HEK293 (cell line): Measurements from ENCODE around the gene PGC.
A peak's percentile ranks its signal among the peaks of the same experiment; 100 is the strongest.

Experiments
- CTCF ChIA-PET: fragments of 350-600 bp; formaldehyde crosslinking; extraction: SDS; loops from one replicate; lab custom pipeline; 2021; ENCODE audit warnings: antibody characterized with exemption; lab: Yijun Ruan, JAX
- POLR2A ChIA-PET: fragments of 300-600 bp; formaldehyde crosslinking; extraction: SDS; loops from one replicate; lab custom pipeline; 2020; ENCODE audit warnings: antibody characterized with exemption, inconsistent platforms; lab: Yijun Ruan, JAX
- H3K27ac ChIP-seq: fragments of 200-500 bp; sonication (Bioruptor generic); 2 replicates; pipeline ENCODE4 v1.5.1; 2014; ENCODE audit warnings: low read depth, low read length, control low read depth, inconsistent platforms; ENCODE audit errors: extremely low read depth
- H3K36me3 ChIP-seq, 2 experiments: fragments of 200-500 bp in 1 of 2; sonication (Bioruptor generic) in 1 of 2; 1 replicate in 1 of 2; 2 replicates in 1 of 2; pipeline ENCODE4 v1.5.1; 2014 to 2017; ENCODE audit warnings: inconsistent platforms in 2 of 2, low read length in 2 of 2; ENCODE audit not compliant: control insufficient read depth in 2 of 2, insufficient read depth in 1 of 2
- H3K4me1 ChIP-seq: fragments of 200-500 bp; sonication (Bioruptor generic); 2 replicates; pipeline ENCODE4 v1.5.1; 2014; ENCODE audit warnings: mild to moderate bottlenecking, low read length, inconsistent platforms; ENCODE audit not compliant: control insufficient read depth, insufficient read depth
- H3K4me3 ChIP-seq: 2 replicates; pipeline ENCODE4 v1.5.1; 2011; ENCODE audit warnings: low read depth, mild to moderate bottlenecking, control low read depth, low read length, moderate library complexity
- H3K9me3 ChIP-seq: fragments of 200-500 bp; sonication (Bioruptor generic); 2 replicates; pipeline ENCODE4 v1.5.1; 2014; ENCODE audit warnings: low read depth, low read length, inconsistent platforms; ENCODE audit not compliant: control insufficient read depth, insufficient read depth
- GFI1B ChIP-seq: fragments of 450-650 bp; formaldehyde crosslinking; IDR thresholded peaks from 2 replicates; pipeline ENCODE4 v1.5.1; 2016; ENCODE audit warnings: missing biosample characterization, missing genetic modification characterization
- GLIS2 ChIP-seq: fragments of 450-650 bp; formaldehyde crosslinking; IDR thresholded peaks from 2 replicates; pipeline ENCODE4 v1.5.1; 2016; ENCODE audit warnings: missing biosample characterization, missing genetic modification characterization
- MYNN ChIP-seq: fragments of 450-650 bp; formaldehyde crosslinking; IDR thresholded peaks from 2 replicates; pipeline ENCODE4 v1.5.1; 2016; ENCODE audit warnings: missing biosample characterization, missing genetic modification characterization, borderline replicate concordance
- SCRT1 ChIP-seq: fragments of 450-650 bp; formaldehyde crosslinking; IDR thresholded peaks from 2 replicates; pipeline ENCODE4 v1.5.1; 2016; ENCODE audit warnings: missing biosample characterization, missing genetic modification characterization, borderline replicate concordance
- WT1 ChIP-seq: fragments of 450-650 bp; formaldehyde crosslinking; IDR thresholded peaks from 2 replicates; pipeline ENCODE4 v1.5.1; 2016; ENCODE audit warnings: missing biosample characterization, missing genetic modification characterization
- ZBTB44 ChIP-seq: fragments of 450-650 bp; IDR thresholded peaks from 2 replicates; pipeline ENCODE4 v1.5.1; 2018; ENCODE audit warnings: missing biosample characterization, mild to moderate bottlenecking, missing genetic modification characterization
- ZFHX2 ChIP-seq: fragments of 450-650 bp; formaldehyde crosslinking; conservative IDR thresholded peaks from 2 replicates; pipeline ENCODE4 v1.5.1; 2016; ENCODE audit warnings: missing biosample characterization, missing genetic modification characterization
- ZNF214 ChIP-seq: fragments of 450-650 bp; formaldehyde crosslinking; IDR thresholded peaks from 2 replicates; pipeline ENCODE4 v1.5.1; 2017; ENCODE audit warnings: missing biosample characterization, mild to moderate bottlenecking, missing genetic modification characterization, borderline replicate concordance
- ZNF560 ChIP-seq: fragments of 450-650 bp; formaldehyde crosslinking; IDR thresholded peaks from 2 replicates; pipeline ENCODE4 v1.5.1; 2017; ENCODE audit warnings: missing biosample characterization, missing genetic modification characterization, borderline replicate concordance
- ZNF610 ChIP-seq: fragments of 450-650 bp; formaldehyde crosslinking; IDR thresholded peaks from 2 replicates; pipeline ENCODE4 v1.5.1; 2016; ENCODE audit warnings: missing biosample characterization, missing genetic modification characterization, borderline replicate concordance
- ZNF621 ChIP-seq: fragments of 450-650 bp; formaldehyde crosslinking; IDR thresholded peaks from 2 replicates; pipeline ENCODE4 v1.5.1; 2017; ENCODE audit warnings: missing biosample characterization, missing genetic modification characterization
- ZNF664 ChIP-seq: fragments of 450-650 bp; formaldehyde crosslinking; IDR thresholded peaks from 2 replicates; pipeline ENCODE4 v1.5.1; 2016; ENCODE audit warnings: missing biosample characterization, missing genetic modification characterization
- ZNF701 ChIP-seq: fragments of 450-650 bp; formaldehyde crosslinking; IDR thresholded peaks from 2 replicates; pipeline ENCODE4 v1.5.1; 2016; ENCODE audit warnings: missing biosample characterization, missing genetic modification characterization
- ZSCAN16 ChIP-seq: fragments of 450-650 bp; formaldehyde crosslinking; IDR thresholded peaks from 2 replicates; pipeline ENCODE4 v1.5.1; 2016; ENCODE audit warnings: missing biosample characterization, missing genetic modification characterization
- ZSCAN4 ChIP-seq: fragments of 450-650 bp; formaldehyde crosslinking; IDR thresholded peaks from 2 replicates; pipeline ENCODE4 v1.5.1; 2017; ENCODE audit warnings: missing biosample characterization, missing genetic modification characterization
- TF ChIP-seq, protein P1 (sequence below): fragments of 450-650 bp; formaldehyde crosslinking; IDR thresholded peaks from 2 replicates; pipeline ENCODE4 v1.5.1; 2016; ENCODE audit warnings: missing biosample characterization, missing genetic modification characterization
- TF ChIP-seq, protein P2 (sequence below): fragments of 450-650 bp; formaldehyde crosslinking; IDR thresholded peaks from 2 replicates; pipeline ENCODE4 v1.5.1; 2016; ENCODE audit warnings: missing biosample characterization, missing genetic modification characterization
- TF ChIP-seq, protein P3 (sequence below): fragments of 450-650 bp; formaldehyde crosslinking; optimal IDR thresholded peaks from 2 replicates; pipeline ENCODE3; 2016; ENCODE audit warnings: missing biosample characterization, mild to moderate bottlenecking, missing genetic modification characterization

PGC gene

DNA sequence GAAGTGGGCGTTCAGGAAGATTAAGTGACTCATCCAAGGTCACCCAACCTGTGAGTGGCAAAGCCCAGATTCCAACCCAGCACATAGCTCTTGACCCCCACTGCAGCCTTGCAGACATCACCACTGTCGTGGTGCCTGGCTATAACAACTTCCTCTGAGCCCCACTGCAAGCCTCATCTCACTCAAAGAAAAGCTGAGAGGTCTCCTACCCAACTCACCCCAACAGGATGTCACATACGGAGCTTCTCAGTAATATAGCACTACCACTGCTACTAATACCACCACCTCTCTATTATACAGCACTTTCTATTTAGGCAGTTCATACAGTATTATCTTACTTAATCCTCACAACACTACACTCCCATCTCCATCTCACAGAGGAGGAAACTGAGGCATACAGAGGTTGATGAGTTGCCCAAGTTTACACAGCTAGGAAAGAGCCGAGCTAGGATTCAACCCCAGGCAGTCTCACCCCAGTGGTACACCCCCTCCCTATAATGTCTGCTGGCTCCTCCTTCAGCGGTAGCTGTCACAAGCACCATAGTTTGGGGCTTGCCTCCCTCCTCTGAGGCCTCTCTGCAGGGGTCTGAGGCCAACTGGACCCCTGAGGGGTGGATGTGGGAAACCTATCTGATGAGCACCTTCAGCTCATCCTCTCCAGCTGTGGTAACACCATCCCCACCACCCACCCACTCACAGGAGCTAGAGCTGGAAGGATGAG is 31.2 kb downstream of the PGC start (continued):
- TF ChIP-seq, protein P1, sequence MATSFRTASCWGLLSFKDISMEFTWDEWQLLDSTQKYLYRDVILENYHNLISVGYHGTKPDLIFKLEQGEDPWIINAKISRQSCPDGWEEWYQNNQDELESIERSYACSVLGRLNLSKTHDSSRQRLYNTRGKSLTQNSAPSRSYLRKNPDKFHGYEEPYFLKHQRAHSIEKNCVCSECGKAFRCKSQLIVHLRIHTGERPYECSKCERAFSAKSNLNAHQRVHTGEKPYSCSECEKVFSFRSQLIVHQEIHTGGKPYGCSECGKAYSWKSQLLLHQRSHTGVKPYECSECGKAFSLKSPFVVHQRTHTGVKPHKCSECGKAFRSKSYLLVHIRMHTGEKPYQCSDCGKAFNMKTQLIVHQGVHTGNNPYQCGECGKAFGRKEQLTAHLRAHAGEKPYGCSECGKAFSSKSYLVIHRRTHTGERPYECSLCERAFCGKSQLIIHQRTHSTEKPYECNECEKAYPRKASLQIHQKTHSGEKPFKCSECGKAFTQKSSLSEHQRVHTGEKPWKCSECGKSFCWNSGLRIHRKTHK (tag by site-specific recombination): no peak
- TF ChIP-seq WT1 (tag by site-specific recombination) (no peak), ZNF621 (tag by site-specific recombination) (no peak), ZBTB44 (no peak), ZNF701 (tag by site-specific recombination) (no peak), ZNF560 (tag by site-specific recombination) (no peak), ZNF214 (tag by site-specific recombination) (no peak)
- TF ChIP-seq, protein P2, sequence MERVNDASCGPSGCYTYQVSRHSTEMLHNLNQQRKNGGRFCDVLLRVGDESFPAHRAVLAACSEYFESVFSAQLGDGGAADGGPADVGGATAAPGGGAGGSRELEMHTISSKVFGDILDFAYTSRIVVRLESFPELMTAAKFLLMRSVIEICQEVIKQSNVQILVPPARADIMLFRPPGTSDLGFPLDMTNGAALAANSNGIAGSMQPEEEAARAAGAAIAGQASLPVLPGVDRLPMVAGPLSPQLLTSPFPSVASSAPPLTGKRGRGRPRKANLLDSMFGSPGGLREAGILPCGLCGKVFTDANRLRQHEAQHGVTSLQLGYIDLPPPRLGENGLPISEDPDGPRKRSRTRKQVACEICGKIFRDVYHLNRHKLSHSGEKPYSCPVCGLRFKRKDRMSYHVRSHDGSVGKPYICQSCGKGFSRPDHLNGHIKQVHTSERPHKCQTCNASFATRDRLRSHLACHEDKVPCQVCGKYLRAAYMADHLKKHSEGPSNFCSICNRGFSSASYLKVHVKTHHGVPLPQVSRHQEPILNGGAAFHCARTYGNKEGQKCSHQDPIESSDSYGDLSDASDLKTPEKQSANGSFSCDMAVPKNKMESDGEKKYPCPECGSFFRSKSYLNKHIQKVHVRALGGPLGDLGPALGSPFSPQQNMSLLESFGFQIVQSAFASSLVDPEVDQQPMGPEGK (tag by site-specific recombination): no peak

DNA sequence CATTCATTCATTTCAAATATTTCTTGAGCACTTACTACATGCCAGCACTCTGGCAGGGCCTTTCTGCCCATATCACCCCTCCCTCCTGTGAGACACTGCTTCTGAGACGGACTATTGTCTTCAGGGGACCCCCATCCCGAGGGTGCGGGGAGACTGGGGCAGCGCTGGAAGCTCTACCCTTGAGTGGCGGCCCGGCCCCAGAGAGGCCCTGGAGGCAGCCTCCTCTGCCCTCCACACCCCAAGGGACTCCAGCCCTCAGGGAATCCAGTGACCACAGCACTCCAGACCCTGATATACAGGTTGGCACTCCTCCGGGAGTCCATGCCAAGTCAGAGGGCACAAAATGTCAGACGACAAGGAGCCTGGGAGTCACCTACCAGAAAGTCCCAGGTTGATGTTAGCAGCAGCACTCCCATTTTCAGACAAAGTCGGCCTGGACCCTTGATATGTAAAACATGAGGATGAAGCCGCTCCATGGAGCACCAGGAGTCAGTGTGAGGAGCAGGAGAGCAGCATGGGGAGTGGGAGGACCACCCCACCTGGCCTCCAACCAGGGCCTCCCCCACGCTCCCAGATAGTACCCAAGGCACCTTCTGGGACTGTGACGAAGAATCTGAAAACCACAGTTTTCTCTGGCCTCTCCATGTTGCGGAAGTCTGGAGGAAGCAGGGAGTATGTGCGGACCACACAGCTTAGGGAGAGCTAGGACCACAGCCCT is 32.5 kb downstream of the PGC start:
- Histone ChIP-seq H3K27ac (no peak overlapping the region), H3K9me3 (no peaks in the 10 kb centered on the region), H3K36me3 (no peaks in the 10 kb centered on the region), H3K4me3 (no peak overlapping the region), H3K4me1 (peaks cover 3% of the 10 kb centered on the region; the same call in 1 of the 2 replicates)
- POLR2A ChIA-PET: interaction anchor here (0.7 to 1.1 kb wide), 2 partner anchors 10 to 20 kb away, joined by 3 read pairs; no protein-coding TSS in a partner anchor
- CTCF ChIA-PET: interaction anchor here (0.9 to 5.8 kb wide), 5 partner anchors 8 to 71 kb away, joined by 3 to 71 read pairs (median 4); no protein-coding TSS in a partner anchor
- TF ChIP-seq ZSCAN16 (no peak), ZNF664 (tag by site-specific recombination) (peak; percentile 77; the same call in 1 of the 2 replicates)

GRCh38 chr6:41713650-41714291 is 33.4 kb downstream of the PGC start:
- TF ChIP-seq SCRT1 (tag by site-specific recombination): no peak
- TF ChIP-seq ZFHX2 (tag by site-specific recombination): 0 out of 2 replicates have a peak, but pooled peaks have one; percentile 8
- peak; percentile 95 for TF ChIP-seq ZSCAN4
- no peak for TF ChIP-seq GFI1B (tag by site-specific recombination)
- TF ChIP-seq ZNF610 (tag by site-specific recombination): no peak
- TF ChIP-seq, protein P3, sequence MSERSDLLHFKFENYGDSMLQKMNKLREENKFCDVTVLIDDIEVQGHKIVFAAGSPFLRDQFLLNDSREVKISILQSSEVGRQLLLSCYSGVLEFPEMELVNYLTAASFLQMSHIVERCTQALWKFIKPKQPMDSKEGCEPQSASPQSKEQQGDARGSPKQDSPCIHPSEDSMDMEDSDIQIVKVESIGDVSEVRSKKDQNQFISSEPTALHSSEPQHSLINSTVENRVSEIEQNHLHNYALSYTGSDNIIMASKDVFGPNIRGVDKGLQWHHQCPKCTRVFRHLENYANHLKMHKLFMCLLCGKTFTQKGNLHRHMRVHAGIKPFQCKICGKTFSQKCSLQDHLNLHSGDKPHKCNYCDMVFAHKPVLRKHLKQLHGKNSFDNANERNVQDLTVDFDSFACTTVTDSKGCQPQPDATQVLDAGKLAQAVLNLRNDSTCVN (tag by site-specific recombination): peak; percentile 24
- peak; percentile 23; the same call in 1 of the 2 replicates for TF ChIP-seq GLIS2 (tag by site-specific recombination)
- TF ChIP-seq MYNN (tag by site-specific recombination): no peak
- H3K9me3 ChIP-seq: no peaks in the 10 kb centered on the region
- ChIA-PET CTCF (interaction anchor here (0.5 to 1.4 kb wide), 7 partner anchors 8 to 330 kb away, joined by 3 to 5 read pairs (median 3); no protein-coding TSS in a partner anchor), POLR2A (interaction anchor here (0.5 to 1.1 kb wide), 2 partner anchors 21 to 292 kb away, joined by 3 read pairs; no protein-coding TSS in a partner anchor)
- H3K4me1 ChIP-seq: peaks cover 3% of the 10 kb centered on the region; the same call in 1 of the 2 replicates
- H3K4me3 ChIP-seq: no peak overlapping the region
- H3K27ac ChIP-seq: no peak overlapping the region
- no peaks in the 10 kb centered on the region for H3K36me3 ChIP-seq
